GM12891 (cell line): ENCODE results near the gene HAP1.
"Not testable (repeated sequence)": the region's sequence is repeated elsewhere in the genome, so short reads cannot be mapped to it uniquely, and the experiment has no call there.

Experiments used
- DNase-seq: peaks from one replicate; pipeline ENCODE4 v3.0.0; 2011; ENCODE audit warnings: low spot score; ENCODE audit not compliant: insufficient read length
- FAIRE-seq: peaks from 2 replicates; lab custom pipeline; 2011; peaks lifted over from hg19 to GRCh38; lab: Jason Lieb, UNC
- PAX5 ChIP-seq: IDR thresholded peaks from 2 replicates; pipeline ENCODE4 v1.6.1; 2011; ENCODE audit warnings: low read length, moderate library complexity, mild to moderate bottlenecking; ENCODE audit not compliant: insufficient read depth, severe bottlenecking
- POLR2A ChIP-seq: IDR thresholded peaks from 2 replicates; pipeline ENCODE4 v1.6.1; 2011; ENCODE audit warnings: low read depth, low read length, control low read depth
- POLR2AphosphoS5 ChIP-seq: IDR thresholded peaks from 2 replicates; pipeline ENCODE4 v1.6.1; 2011; ENCODE audit warnings: low read depth, low read length, control low read depth
- POU2F2 ChIP-seq: IDR thresholded peaks from 2 replicates; pipeline ENCODE4 v1.6.1; 2011; ENCODE audit warnings: low read depth, mild to moderate bottlenecking, control low read depth, low read length, moderate library complexity
- SPI1 ChIP-seq: IDR thresholded peaks from 2 replicates; pipeline ENCODE4 v1.6.1; 2011; ENCODE audit warnings: low read depth, low read length, control low read depth
- TAF1 ChIP-seq: IDR thresholded peaks from 2 replicates; pipeline ENCODE4 v1.6.1; 2011; ENCODE audit warnings: low read depth, low read length, control low read depth

Gene HAP1

GRCh38 chr17:41691031-41691777 lies 43.2 kb downstream of the HAP1 start:
- no peak for DNase-seq
- TF ChIP-seq POLR2AphosphoS5: peak; percentile 49; the same call in 1 of the 2 replicates
- no peak for TF ChIP-seq TAF1
- no peak for TF ChIP-seq PAX5
- TF ChIP-seq SPI1: no peak
- no peak for TF ChIP-seq POU2F2
- peak; percentile 62; the same call in 1 of the 2 replicates for TF ChIP-seq POLR2A
- no peak for FAIRE-seq

DNA sequence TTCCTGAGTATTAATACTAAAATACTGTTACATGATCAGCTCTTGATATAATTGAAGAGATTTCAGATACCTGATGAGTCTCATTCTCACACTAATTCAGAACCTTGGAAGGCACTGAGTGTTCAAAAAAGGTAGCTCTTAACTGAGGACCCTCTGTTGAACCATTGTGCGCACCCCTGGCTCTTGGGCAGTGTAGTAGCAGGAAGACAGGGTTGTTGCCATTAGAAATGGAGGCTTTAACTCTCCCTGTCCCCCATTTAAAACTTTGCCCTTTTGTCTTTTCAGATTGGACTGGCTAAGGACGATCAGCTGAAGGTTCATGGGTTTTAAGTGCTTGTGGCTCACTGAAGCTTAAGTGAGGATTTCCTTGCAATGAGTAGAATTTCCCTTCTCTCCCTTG lies 43.9 kb downstream of the HAP1 start:
- DNase-seq: no peak
- no peak for FAIRE-seq
- TF ChIP-seq POU2F2: no peak
- TF ChIP-seq POLR2A: no peak
- no peak for TF ChIP-seq SPI1
- TF ChIP-seq PAX5: no peak
- no peak for TF ChIP-seq TAF1
- TF ChIP-seq POLR2AphosphoS5: no peak

DNA sequence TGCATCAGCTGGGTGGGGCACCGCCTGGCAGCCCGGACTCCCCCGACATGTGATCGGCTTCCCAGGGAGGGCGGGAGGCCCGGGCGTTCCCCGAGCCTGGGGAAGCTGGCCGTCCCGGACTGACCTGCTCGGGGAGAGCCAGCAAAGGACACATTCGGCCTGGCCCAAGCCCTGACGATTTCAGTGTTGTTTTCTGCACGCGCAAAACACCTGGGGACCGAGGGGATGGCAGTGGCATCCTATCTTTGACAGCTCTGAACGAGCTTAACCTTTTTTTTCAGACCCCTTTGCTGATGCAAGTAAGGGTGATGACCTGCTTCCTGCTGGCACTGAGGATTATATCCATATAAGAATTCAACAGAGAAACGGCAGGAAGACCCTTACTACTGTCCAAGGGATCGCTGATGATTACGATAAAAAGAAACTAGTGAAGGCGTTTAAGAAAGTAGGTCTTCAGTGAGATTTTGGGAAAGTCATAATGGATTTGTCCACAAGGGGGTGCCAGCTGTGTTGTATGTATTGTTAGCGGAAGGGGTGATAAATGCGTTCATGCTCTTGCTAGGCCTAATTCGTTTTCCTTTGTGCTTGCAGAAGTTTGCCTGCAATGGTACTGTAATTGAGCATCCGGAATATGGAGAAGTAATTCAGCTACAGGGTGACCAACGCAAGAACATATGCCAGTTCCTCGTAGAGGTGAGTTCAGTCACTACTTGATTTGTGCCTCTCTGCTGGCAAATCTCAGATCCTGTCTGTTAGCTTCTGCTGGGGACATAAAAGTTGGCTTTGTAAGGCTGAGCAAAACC lies 44.7 kb downstream of the HAP1 start:
- FAIRE-seq (peak; percentile 13), DNase-seq (no peak)
- peak; percentile 18 for TF ChIP-seq POLR2AphosphoS5
- no peak for TF ChIP-seq PAX5
- peak; percentile 79 for TF ChIP-seq POLR2A

- TF ChIP-seq POLR2AphosphoS5: peak; percentile 97
- TF ChIP-seq SPI1: no peak
- peak; percentile 97 for TF ChIP-seq POLR2A
- peak; percentile 22 for TF ChIP-seq PAX5
- peak; percentile 90 for TF ChIP-seq TAF1
- TF ChIP-seq POU2F2: peak; percentile 81
- DNase-seq: peak; percentile 89
- FAIRE-seq: peak; percentile 100
These were observed 45.6 kb downstream of the HAP1 start, which contains the start of gene EIF1 for GRCh38 chr17:41688641-41689496. Gene EIF1, plus strand, starts transcription at chr17:41688885. Its CDS starts 154 bp downstream, at chr17:41689039.

GRCh38 chr17:41687828-41688640 lies 46.4 kb downstream of the HAP1 start:
- FAIRE-seq: no peak
- TF ChIP-seq TAF1: 0 out of 2 replicates have a peak, but pooled peaks have one; percentile 1
- TF ChIP-seq POLR2AphosphoS5: no peak
- no peak for DNase-seq

DNA sequence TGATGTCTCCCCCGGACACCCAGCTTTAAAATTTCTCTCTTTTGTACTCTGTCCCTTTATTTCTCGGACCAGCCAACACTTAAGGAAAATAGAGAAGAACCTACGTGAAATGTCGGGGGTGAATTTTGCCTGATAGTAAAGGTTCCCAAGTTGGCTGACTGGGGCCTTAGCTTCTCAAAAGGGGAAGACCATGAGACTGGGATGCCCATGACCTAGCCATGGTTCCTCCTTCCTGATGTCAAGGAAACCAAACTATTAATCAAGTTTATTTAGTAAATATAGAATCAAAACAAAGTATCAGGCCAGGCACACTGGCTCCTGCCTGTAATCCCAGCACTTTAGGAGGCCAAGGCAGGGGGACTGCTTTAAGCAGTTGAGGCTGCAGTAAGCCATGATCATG lies 48.2 kb downstream of the HAP1 start:
- no peak for FAIRE-seq
- no peak for DNase-seq
- TF ChIP-seq SPI1: no peak
- no peak for TF ChIP-seq POU2F2
- TF ChIP-seq POLR2AphosphoS5: no peak
- TF ChIP-seq TAF1: no peak

- not testable (repeated sequence) for DNase-seq, FAIRE-seq
These were observed 48.7 kb downstream of the HAP1 start for GRCh38 chr17:41685753-41686152.

- FAIRE-seq (no peak), DNase-seq (no peak)
- TF ChIP-seq TAF1 (no peak), PAX5 (no peak), POLR2AphosphoS5 (no peak), POU2F2 (no peak), SPI1 (no peak), POLR2A (no peak)
These were observed 50.4 kb downstream of the HAP1 start for GRCh38 chr17:41684035-41684434.

DNA sequence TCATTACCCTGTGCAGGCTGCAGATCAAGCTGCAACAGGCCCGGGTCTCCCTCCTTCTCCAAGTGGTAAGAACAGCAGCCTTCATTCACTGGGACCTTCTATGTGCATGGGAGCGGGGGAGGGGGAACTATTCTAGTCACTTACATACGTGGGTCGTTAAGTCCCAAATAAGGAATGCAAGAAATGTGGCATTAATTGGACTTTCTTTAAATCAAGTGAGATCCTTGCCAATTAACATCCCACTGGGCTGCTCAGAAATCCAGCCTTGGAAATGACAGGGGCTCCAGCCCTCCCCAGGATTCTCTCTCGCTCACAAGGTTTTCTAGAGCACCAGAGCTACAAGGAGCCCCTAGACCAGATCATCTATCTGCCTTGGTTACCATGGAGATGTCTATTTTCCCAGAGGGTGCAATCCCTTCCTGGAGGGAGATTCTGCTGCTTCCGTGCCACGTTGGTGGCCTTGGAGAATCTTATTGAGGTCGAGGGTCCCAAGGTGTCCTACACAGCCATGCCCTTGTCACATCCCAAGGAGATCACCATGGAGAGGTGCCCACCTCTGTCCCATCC lies 50.9 kb downstream of the HAP1 start:
- DNase-seq (no peak), FAIRE-seq (no peak)
- TF ChIP-seq SPI1: no peak
- no peak for TF ChIP-seq PAX5
- no peak for TF ChIP-seq POU2F2
- TF ChIP-seq POLR2AphosphoS5: no peak
- TF ChIP-seq POLR2A: no peak
- TF ChIP-seq TAF1: no peak
